Astrocyte of the cerebellum (primary cell): Measurements from ENCODE around the gene ARID4B.
"Not testable (repeated sequence)": the region's sequence is repeated elsewhere in the genome, so short reads cannot be mapped to it uniquely, and the experiment has no call there.

Experiments
- DNase-seq: peaks from one replicate; pipeline ENCODE4 v3.0.0-alpha.2; 2011; ENCODE audit warnings: low read depth
- H3K4me3 ChIP-seq: 2 replicates; pipeline ENCODE4 v1.5.1; 2011; ENCODE audit warnings: mild to moderate bottlenecking, low read depth, low read length, moderate library complexity
- in situ Hi-C: cut with HindIII; loops from 2 replicates; pipeline ENCODE4 v1.10.0; 2017; ENCODE audit warnings: low sequenced_read_pairs
- TF ChIP-seq, protein P1 (sequence below): IDR thresholded peaks from 2 replicates; pipeline ENCODE4 v1.5.1; 2012; ENCODE audit warnings: low read length, low read depth, moderate library complexity, mild to moderate bottlenecking; ENCODE audit errors: missing control alignments

Gene ARID4B

DNA sequence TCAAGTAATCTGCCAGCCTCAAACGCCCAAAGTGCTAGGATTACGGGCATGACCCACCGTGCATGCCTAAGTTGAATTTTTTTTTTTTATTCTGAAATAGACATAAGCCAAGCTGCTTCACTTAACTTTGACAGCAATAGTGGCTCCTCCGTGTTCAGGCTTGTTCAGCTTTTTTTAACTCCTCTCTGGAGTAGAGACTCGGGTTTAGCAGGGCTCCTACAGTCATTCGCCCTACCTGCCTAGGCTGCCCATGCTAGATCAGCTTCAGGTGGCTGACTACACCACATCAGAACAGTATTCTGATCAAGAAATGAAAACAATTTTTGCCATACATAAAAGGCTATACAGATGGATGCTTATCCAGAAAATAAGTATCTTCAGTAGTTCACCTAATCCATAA lies 14.7 kb downstream of the ARID4B start:
- in situ Hi-C loops = loop anchor here (5.0 kb wide), 1 partner anchor 86 kb away; no protein-coding TSS in a partner anchor
- TF ChIP-seq, protein P1, sequence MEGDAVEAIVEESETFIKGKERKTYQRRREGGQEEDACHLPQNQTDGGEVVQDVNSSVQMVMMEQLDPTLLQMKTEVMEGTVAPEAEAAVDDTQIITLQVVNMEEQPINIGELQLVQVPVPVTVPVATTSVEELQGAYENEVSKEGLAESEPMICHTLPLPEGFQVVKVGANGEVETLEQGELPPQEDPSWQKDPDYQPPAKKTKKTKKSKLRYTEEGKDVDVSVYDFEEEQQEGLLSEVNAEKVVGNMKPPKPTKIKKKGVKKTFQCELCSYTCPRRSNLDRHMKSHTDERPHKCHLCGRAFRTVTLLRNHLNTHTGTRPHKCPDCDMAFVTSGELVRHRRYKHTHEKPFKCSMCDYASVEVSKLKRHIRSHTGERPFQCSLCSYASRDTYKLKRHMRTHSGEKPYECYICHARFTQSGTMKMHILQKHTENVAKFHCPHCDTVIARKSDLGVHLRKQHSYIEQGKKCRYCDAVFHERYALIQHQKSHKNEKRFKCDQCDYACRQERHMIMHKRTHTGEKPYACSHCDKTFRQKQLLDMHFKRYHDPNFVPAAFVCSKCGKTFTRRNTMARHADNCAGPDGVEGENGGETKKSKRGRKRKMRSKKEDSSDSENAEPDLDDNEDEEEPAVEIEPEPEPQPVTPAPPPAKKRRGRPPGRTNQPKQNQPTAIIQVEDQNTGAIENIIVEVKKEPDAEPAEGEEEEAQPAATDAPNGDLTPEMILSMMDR = no peak
- no peak for DNase-seq
- H3K4me3 ChIP-seq = no peak overlapping the region

DNA sequence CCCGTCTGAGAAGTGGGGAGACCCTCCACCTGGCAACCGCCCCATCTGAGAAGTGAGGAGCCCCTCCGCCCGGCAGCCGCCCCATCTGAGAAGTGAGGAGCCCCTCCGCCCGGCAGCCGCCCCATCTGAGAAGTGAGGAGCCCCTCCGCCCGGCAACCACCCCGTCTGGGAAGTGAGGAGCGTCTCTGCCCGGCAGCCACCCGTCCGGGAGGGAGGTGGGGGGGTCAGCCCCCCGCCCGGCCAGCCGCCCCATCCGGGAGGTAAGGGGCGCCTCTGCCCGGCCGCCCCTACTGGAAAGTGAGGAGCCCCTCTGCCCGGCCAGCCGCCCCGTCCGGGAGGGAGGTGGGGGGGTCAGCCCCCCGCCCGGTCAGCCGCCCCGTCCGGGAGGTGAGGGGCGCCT lies 18.8 kb downstream of the ARID4B start:
- in situ Hi-C loops, H3K4me3 ChIP-seq, DNase-seq: not testable (repeated sequence)

DNA sequence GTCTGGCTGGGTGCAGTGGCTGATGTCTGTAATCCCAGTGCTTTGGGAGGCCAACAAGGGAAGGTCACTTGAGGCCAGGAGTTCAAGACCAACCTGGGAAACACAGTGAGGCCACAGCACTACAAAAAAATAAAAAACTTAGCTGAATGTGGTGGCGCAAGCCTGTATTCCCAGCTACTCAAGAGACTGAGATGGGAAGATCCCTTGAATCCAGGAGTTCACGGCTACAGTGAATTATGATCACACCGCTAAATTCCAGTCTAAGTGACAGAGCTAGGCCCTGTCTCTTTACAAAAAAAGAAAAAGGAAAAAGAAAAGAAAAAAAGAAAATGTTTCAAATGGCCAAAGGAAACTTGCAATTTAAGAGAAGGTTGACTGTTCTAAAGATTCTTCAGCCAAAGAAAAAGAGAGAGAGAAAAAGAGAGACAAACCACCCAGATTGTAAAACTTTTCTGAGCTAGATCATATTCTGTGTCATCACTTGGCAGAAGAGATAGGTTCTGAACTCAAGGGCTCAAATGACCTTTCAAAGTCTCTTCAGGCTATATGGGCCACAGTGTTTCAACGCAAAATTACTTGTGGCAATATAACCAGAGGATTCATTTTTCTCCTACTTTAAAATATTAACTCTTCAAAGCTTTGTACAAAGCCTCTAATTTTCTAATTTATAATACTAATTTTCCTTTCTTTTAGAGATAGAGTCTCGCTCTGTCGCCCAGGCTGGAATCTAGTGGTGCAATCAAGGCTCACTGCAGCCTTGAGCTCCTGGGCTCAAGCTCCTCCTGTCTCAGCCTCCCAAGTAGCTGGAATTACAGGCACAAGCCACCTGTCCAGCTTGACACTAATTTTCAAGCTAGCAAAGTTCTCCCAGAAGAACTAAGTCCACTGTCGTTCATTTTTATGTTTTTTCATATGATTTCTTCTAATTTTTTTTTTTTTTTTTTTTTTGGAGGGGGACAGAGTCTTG lies 20.5 kb downstream of the ARID4B start:
- H3K4me3 ChIP-seq = no peak overlapping the region
- no peak for DNase-seq
- TF ChIP-seq, protein P1 = no peak
- in situ Hi-C loops = no loop called here

GRCh38 chr1:235304549-235305451 lies 23.2 kb downstream of the ARID4B start:
- in situ Hi-C loops = no loop called here
- TF ChIP-seq, protein P1 = no peak
- no peak overlapping the region for H3K4me3 ChIP-seq
- DNase-seq = no peak

DNA sequence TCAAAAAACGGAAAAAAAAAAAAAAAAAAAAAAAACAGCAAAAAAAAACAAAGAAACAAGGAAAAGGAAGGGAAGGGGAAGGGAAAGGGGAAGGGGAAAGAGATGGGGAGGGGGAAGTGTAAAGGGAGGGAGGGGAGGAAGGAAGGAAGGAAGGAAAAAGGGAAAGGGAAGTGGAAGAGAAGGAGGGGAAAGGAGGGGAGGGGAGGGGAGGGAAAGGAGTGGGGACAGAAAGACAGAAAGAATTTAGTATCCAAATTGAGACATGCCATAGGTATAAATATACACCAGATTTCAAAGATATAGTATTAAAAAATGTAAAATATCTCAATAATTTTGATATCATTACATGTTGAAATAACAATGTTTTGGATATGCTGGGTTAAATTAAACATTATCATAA lies 25.8 kb downstream of the ARID4B start:
- TF ChIP-seq, protein P1 = no peak
- in situ Hi-C loops = no loop called here
- H3K4me3 ChIP-seq = no peak overlapping the region
- no peak for DNase-seq

GRCh38 chr1:235299169-235299858 lies 28.7 kb downstream of the ARID4B start:
- no peak for DNase-seq
- in situ Hi-C loops = no loop called here
- TF ChIP-seq, protein P1 = no peak
- H3K4me3 ChIP-seq = no peak overlapping the region
